Measurements from ENCODE around the gene GNG5. TPM values are rescaled to one million over a fixed set of nuclear protein-coding genes. Genes with fewer than 3 reads are reported as not detected.
"Not testable (repeated sequence)": the region's sequence is repeated elsewhere in the genome, so short reads cannot be mapped to it uniquely, and the experiment has no call there.

Gene GNG5
- total RNA-seq, 1 donor from 2014 or later = 20.9 TPM

GRCh38 chr1:84467298-84467697, 39.1 kb downstream of the GNG5 start:
- Histone ChIP-seq H3K27ac (ENCODE audit: low read depth, low read length) (no peak overlapping the region), H3K27me3 (ENCODE audit: control insufficient read depth in 3 of 3, insufficient read depth in 3 of 3, low read length in 3 of 3) (peaks cover 2 to 20% (median 18%) of the 10 kb centered on the region in 3 donors), H3K36me3 (ENCODE audit: control insufficient read depth in 3 of 3, insufficient read depth in 3 of 3, low read length in 3 of 3) (no peaks in the 10 kb centered on the region), H3K4me1 (ENCODE audit: control insufficient read depth in 3 of 3, insufficient read depth in 3 of 3, low read length in 3 of 3) (no peaks in the 10 kb centered on the region), H3K4me3 (ENCODE audit: low read length in 3 of 3) (no peak overlapping the region), H3K9me3 (ENCODE audit: control insufficient read depth in 3 of 3, low read length in 3 of 3) (no peaks in the 10 kb centered on the region), H3K9ac (ENCODE audit: low read depth in 1 of 3, low read length in 3 of 3) (no peak overlapping the region)

- H3K27me3 ChIP-seq (ENCODE audit: control insufficient read depth in 3 of 3, insufficient read depth in 3 of 3, low read length in 3 of 3) = peaks cover 3 to 11% (median 10%) of the 10 kb centered on the region in 3 donors
- H3K4me1 ChIP-seq (ENCODE audit: control insufficient read depth in 3 of 3, insufficient read depth in 3 of 3, low read length in 3 of 3) = no peaks in the 10 kb centered on the region
- H3K27ac ChIP-seq (ENCODE audit: low read depth, low read length) = no peak overlapping the region
- H3K9me3 ChIP-seq (ENCODE audit: control insufficient read depth in 3 of 3, low read length in 3 of 3) = no peaks in the 10 kb centered on the region
- no peak overlapping the region for H3K9ac ChIP-seq (ENCODE audit: low read depth in 1 of 3, low read length in 3 of 3)
- no peak overlapping the region for H3K4me3 ChIP-seq (ENCODE audit: low read length in 3 of 3)
- H3K36me3 ChIP-seq (ENCODE audit: control insufficient read depth in 3 of 3, insufficient read depth in 3 of 3, low read length in 3 of 3) = no peaks in the 10 kb centered on the region
These were observed 44.3 kb downstream of the GNG5 start for GRCh38 chr1:84462118-84462517.

GRCh38 chr1:84452436-84452835, 53.9 kb downstream of the GNG5 start:
- H3K27ac ChIP-seq (ENCODE audit: low read depth, low read length) = no peak overlapping the region
- H3K36me3 ChIP-seq (ENCODE audit: control insufficient read depth in 3 of 3, insufficient read depth in 3 of 3, low read length in 3 of 3) = no peaks in the 10 kb centered on the region
- no peak overlapping the region for H3K4me3 ChIP-seq (ENCODE audit: low read length in 3 of 3)
- H3K27me3 ChIP-seq (ENCODE audit: control insufficient read depth in 3 of 3, insufficient read depth in 3 of 3, low read length in 3 of 3) = peaks cover 12 to 15% (median 13%) of the 10 kb centered on the region in 3 donors
- H3K4me1 ChIP-seq (ENCODE audit: control insufficient read depth in 3 of 3, insufficient read depth in 3 of 3, low read length in 3 of 3) = no peaks in the 10 kb centered on the region
- H3K9me3 ChIP-seq (ENCODE audit: control insufficient read depth in 3 of 3, low read length in 3 of 3) = no peaks in the 10 kb centered on the region
- no peak overlapping the region for H3K9ac ChIP-seq (ENCODE audit: low read depth in 1 of 3, low read length in 3 of 3)

- Histone ChIP-seq H3K36me3 (ENCODE audit: control insufficient read depth in 3 of 3, insufficient read depth in 3 of 3, low read length in 3 of 3) (no peaks in the 10 kb centered on the region), H3K4me1 (ENCODE audit: control insufficient read depth in 3 of 3, insufficient read depth in 3 of 3, low read length in 3 of 3) (no peaks in the 10 kb centered on the region), H3K4me3 (ENCODE audit: low read length in 3 of 3) (no peak overlapping the region), H3K9ac (ENCODE audit: low read depth in 1 of 3, low read length in 3 of 3) (no peak overlapping the region), H3K9me3 (ENCODE audit: control insufficient read depth in 3 of 3, low read length in 3 of 3) (no peaks in the 10 kb centered on the region), H3K27ac (ENCODE audit: low read depth, low read length) (no peak overlapping the region), H3K27me3 (ENCODE audit: control insufficient read depth in 3 of 3, insufficient read depth in 3 of 3, low read length in 3 of 3) (peaks cover 9 to 12% (median 11%) of the 10 kb centered on the region in 3 donors)
These were observed 55.5 kb downstream of the GNG5 start for GRCh38 chr1:84450910-84451309.

- not testable (repeated sequence) for H3K36me3 ChIP-seq (ENCODE audit: control insufficient read depth in 3 of 3, insufficient read depth in 3 of 3, low read length in 3 of 3); H3K4me3 ChIP-seq (ENCODE audit: low read length in 3 of 3); H3K27me3 ChIP-seq (ENCODE audit: control insufficient read depth in 3 of 3, insufficient read depth in 3 of 3, low read length in 3 of 3); H3K4me1 ChIP-seq (ENCODE audit: control insufficient read depth in 3 of 3, insufficient read depth in 3 of 3, low read length in 3 of 3); H3K9ac ChIP-seq (ENCODE audit: low read depth in 1 of 3, low read length in 3 of 3); H3K9me3 ChIP-seq (ENCODE audit: control insufficient read depth in 3 of 3, low read length in 3 of 3); H3K27ac ChIP-seq (ENCODE audit: low read depth, low read length)
These were observed 57.7 kb downstream of the GNG5 start for GRCh38 chr1:84448704-84449103.

Other genes with a start within 250 kb of the GNG5 start
- gene SAMD13, start 204.9 kb downstream of the GNG5 start, total RNA-seq = 13.0 TPM
- not detected for gene DNASE2B, start 108.1 kb downstream of the GNG5 start, total RNA-seq
- 20.9 TPM for gene RPF1, start 27.3 kb downstream of the GNG5 start, total RNA-seq
- 1.0 TPM for gene SPATA1, start 195 bp downstream of the GNG5 start, total RNA-seq
- gene CTBS, start 67.9 kb upstream of the GNG5 start, total RNA-seq = 2.6 TPM
- gene SSX2IP, start 183.9 kb upstream of the GNG5 start, total RNA-seq = 7.8 TPM

Data from skeletal muscle tissue (tissue), 4 donors.